Stomach (tissue), 9 donors: ENCODE results near the gene SMOC2. TPM values are rescaled to one million over a fixed set of nuclear protein-coding genes. Genes with fewer than 3 reads are reported as not detected.

ENCODE experiments used
- DNase-seq, 2 donors: peaks; one replicate each; pipeline versions ENCODE4 v3.0.0 to v3.0.0-alpha.2; 2013 to 2019
- H3K27ac ChIP-seq, 5 donors: fragments of 200-600 bp in 4 of 5; sonication (generic) in 4 of 5; one replicate each; pipeline ENCODE4 v1.5.1; 2013 to 2019; ENCODE audit warnings: mild to moderate bottlenecking in 1 of 5, moderate library complexity in 1 of 5
- H3K27me3 ChIP-seq, 3 donors: fragments of 200-600 bp; sonication (generic); one replicate each; pipeline ENCODE4 v1.5.1; 2017 to 2019; ENCODE audit warnings: mixed run types in 1 of 3
- H3K36me3 ChIP-seq, 4 donors: fragments of 200-600 bp; sonication (generic); 1 replicate in 3 of 4; 2 replicates in 1 of 4; pipeline ENCODE4 v1.5.1; 2016 to 2019
- H3K4me1 ChIP-seq, 4 donors: fragments of 200-600 bp; sonication (generic); one replicate each; pipeline ENCODE4 v1.5.1; 2016 to 2019
- H3K4me3 ChIP-seq, 4 donors: fragments of 200-600 bp; sonication (generic) in 3 of 4; one replicate each; pipeline ENCODE4 v1.5.1; 2016 to 2019; ENCODE audit warnings: mild to moderate bottlenecking in 1 of 4
- H3K9me3 ChIP-seq, 4 donors: fragments of 200-600 bp; sonication (generic); one replicate each; pipeline ENCODE4 v1.5.1; 2016 to 2019
- EP300 ChIP-seq: sonication (generic); formaldehyde crosslinking; IDR thresholded peaks from one replicate; pipeline ENCODE4 v1.6.1; 2017; ENCODE audit warnings: antibody characterized with exemption
- POLR2A ChIP-seq, 4 donors: fragments of 450-650 bp; IDR thresholded peaks; one replicate each; pipeline ENCODE4 v1.6.1; 2016; ENCODE audit warnings: antibody characterized with exemption in 4 of 4, control low read depth in 2 of 4, mild to moderate bottlenecking in 1 of 4, moderate library complexity in 1 of 4
- POLR2AphosphoS5 ChIP-seq, 3 donors: sonication (generic); formaldehyde crosslinking; IDR thresholded peaks; one replicate each; pipeline ENCODE4 v1.6.1; 2016; ENCODE audit warnings: antibody characterized with exemption in 3 of 3
- WGBS, 5 donors: extraction: QIAGEN DNeasy Blood & Tissue Kit in 3 of 5; methylation state at CpG; one replicate each; pipeline versions ENCODE4 v1.1.5 to v1.1.7; 2013 to 2018; 5-methylcytosine and 5-hydroxymethylcytosine counted together
- intact Hi-C: fragments of 100-400 bp; cut with DNase I; formaldehyde crosslinking; loops from one replicate; pipeline ENCODE4 v1.15.1; 2023; ENCODE audit warnings: low total_unique reads
- polyA plus RNA-seq, 3 donors: library from polyadenylated mRNA; stranded (reverse); fragments of 200-250 nt; gene quantifications; one replicate each; pipeline ENCODE4 v1.2.3, GENCODE V29; 2013
- total RNA-seq, 5 donors: library from RNA; depleted of rRNA; stranded (reverse); fragments of >200 nt; gene quantifications; one replicate each; pipeline versions ENCODE4 v1.1.0 to v1.2.3, GENCODE V29; 2014 to 2016
- TF ChIP-seq, protein P1 (sequence below), 7 experiments: fragments of 450-650 bp in 4 of 7; fragments of 200-600 bp in 3 of 7; sonication (generic) in 3 of 7; IDR thresholded peaks; one replicate each; pipeline ENCODE4 v1.5.1; 2016 to 2019; ENCODE audit warnings: antibody characterized with exemption in 7 of 7, control low read depth in 2 of 7, mild to moderate bottlenecking in 1 of 7
- donor health status: healthy with polysubstance abuse.
- donor health status: Bipolar disorder and iron deficiency.
- donor health status: healthy.

SMOC2 gene
- total and polyA plus RNA-seq, 8 donors = 7.9 to 520 (median 76.9) TPM

GRCh38 chr6:168410035-168410434 is 30.9 kb upstream of the SMOC2 start:
- no peak for DNase-seq
- H3K9me3 ChIP-seq = no peaks in the 10 kb centered on the region
- peaks cover 0 to 6% (median 3%) of the 10 kb centered on the region in 4 donors for H3K4me1 ChIP-seq
- H3K4me3 ChIP-seq = no peak overlapping the region
- TF ChIP-seq POLR2AphosphoS5 (IDR thresholded peaks at IDR 0.05) (no peak), POLR2A (IDR thresholded peaks at IDR 0.05) (no peak), EP300 (no peak)
- TF ChIP-seq, protein P1, sequence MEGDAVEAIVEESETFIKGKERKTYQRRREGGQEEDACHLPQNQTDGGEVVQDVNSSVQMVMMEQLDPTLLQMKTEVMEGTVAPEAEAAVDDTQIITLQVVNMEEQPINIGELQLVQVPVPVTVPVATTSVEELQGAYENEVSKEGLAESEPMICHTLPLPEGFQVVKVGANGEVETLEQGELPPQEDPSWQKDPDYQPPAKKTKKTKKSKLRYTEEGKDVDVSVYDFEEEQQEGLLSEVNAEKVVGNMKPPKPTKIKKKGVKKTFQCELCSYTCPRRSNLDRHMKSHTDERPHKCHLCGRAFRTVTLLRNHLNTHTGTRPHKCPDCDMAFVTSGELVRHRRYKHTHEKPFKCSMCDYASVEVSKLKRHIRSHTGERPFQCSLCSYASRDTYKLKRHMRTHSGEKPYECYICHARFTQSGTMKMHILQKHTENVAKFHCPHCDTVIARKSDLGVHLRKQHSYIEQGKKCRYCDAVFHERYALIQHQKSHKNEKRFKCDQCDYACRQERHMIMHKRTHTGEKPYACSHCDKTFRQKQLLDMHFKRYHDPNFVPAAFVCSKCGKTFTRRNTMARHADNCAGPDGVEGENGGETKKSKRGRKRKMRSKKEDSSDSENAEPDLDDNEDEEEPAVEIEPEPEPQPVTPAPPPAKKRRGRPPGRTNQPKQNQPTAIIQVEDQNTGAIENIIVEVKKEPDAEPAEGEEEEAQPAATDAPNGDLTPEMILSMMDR (IDR thresholded peaks at IDR 0.05) = no peak
- H3K27ac ChIP-seq = no peak overlapping the region
- intact Hi-C loops = no loop called here
- H3K27me3 ChIP-seq = no peaks in the 10 kb centered on the region
- 79 to 90% (median 87%) methylated on average over 8 of the region's 8 CpGs for WGBS, 5 donors
- H3K36me3 ChIP-seq = no peaks in the 10 kb centered on the region

DNA sequence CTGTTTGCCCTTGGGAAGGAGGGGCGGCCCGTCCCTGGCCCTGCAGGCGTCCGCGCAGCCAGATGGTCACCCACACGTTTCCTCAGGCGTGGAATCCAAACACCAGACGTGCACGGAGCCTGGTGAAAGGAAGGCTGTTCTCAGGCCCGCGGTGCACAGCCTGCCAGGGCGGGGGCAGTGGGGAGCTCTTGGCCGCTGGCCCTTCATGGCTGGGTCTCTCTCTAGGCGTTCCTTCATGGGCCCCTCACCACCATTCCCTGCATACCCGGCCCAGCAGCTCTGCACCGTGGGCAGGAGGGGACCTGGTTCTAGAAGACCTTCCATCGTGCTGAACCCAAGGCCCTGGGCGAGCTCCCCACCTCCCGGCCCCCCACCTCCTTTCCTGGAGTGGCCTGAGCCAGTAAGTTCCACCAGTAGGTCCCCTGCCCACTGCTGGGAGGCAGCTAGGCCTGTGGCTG is 30.4 kb upstream of the SMOC2 start:
- WGBS, 5 donors = 56 to 76% (median 65%) methylated on average over 17 to 19 of the region's 19 CpGs
- no peak overlapping the region for H3K27ac ChIP-seq
- H3K9me3 ChIP-seq = no peaks in the 10 kb centered on the region
- H3K4me3 ChIP-seq = no peak overlapping the region
- H3K4me1 ChIP-seq = peaks cover 3 to 11% (median 7%) of the 10 kb centered on the region in 4 donors
- no peaks in the 10 kb centered on the region for H3K27me3 ChIP-seq
- DNase-seq = peak in 1 of 2 donors; percentile 18
- intact Hi-C loops = no loop called here
- TF ChIP-seq EP300 (no peak), POLR2A (IDR thresholded peaks at IDR 0.05) (no peak), POLR2AphosphoS5 (IDR thresholded peaks at IDR 0.05) (no peak)
- TF ChIP-seq, protein P1 (IDR thresholded peaks at IDR 0.05) = no peak
- no peaks in the 10 kb centered on the region for H3K36me3 ChIP-seq

- Histone ChIP-seq H3K27me3 (no peaks in the 10 kb centered on the region), H3K4me3 (no peak overlapping the region), H3K9me3 (no peaks in the 10 kb centered on the region), H3K27ac (no peak overlapping the region), H3K36me3 (no peaks in the 10 kb centered on the region), H3K4me1 (peaks cover 3 to 13% (median 9%) of the 10 kb centered on the region in 4 donors)
- WGBS, 5 donors = 85 to 94% (median 91%) methylated on average over 21 of the region's 21 CpGs
- intact Hi-C loops = no loop called here
- TF ChIP-seq EP300 (no peak), POLR2AphosphoS5 (IDR thresholded peaks at IDR 0.05) (no peak), POLR2A (IDR thresholded peaks at IDR 0.05) (no peak)
- TF ChIP-seq, protein P1 (IDR thresholded peaks at IDR 0.05) = no peak
- DNase-seq = no peak
These were observed 29.9 kb upstream of the SMOC2 start for GRCh38 chr6:168411130-168411529.

GRCh38 chr6:168411793-168412192 is 29.2 kb upstream of the SMOC2 start:
- TF ChIP-seq, protein P1 (IDR thresholded peaks at IDR 0.05) = no peak
- TF ChIP-seq POLR2AphosphoS5 (IDR thresholded peaks at IDR 0.05) = no peak
- no peak for TF ChIP-seq POLR2A (IDR thresholded peaks at IDR 0.05)
- TF ChIP-seq EP300 = no peak
- intact Hi-C loops = no loop called here
- H3K36me3 ChIP-seq = no peaks in the 10 kb centered on the region
- DNase-seq = no peak
- H3K4me1 ChIP-seq = peaks cover 3 to 13% (median 9%) of the 10 kb centered on the region in 4 donors
- no peak overlapping the region for H3K4me3 ChIP-seq
- H3K9me3 ChIP-seq = no peaks in the 10 kb centered on the region
- H3K27me3 ChIP-seq = no peaks in the 10 kb centered on the region
- no peak overlapping the region for H3K27ac ChIP-seq
- 77 to 95% (median 91%) methylated on average over 13 to 28 of the region's 28 CpGs for WGBS, 5 donors
